GM12872 (cell line): Measurements from ENCODE around the gene PRKCQ.

ENCODE experiments used
- TF ChIP-seq, protein P1 (sequence below): IDR thresholded peaks from 3 replicates; pipeline ENCODE4 v1.5.1; 2011; ENCODE audit warnings: low read depth, mild to moderate bottlenecking, low read length, moderate library complexity; ENCODE audit not compliant: insufficient read depth

The PRKCQ gene

DNA sequence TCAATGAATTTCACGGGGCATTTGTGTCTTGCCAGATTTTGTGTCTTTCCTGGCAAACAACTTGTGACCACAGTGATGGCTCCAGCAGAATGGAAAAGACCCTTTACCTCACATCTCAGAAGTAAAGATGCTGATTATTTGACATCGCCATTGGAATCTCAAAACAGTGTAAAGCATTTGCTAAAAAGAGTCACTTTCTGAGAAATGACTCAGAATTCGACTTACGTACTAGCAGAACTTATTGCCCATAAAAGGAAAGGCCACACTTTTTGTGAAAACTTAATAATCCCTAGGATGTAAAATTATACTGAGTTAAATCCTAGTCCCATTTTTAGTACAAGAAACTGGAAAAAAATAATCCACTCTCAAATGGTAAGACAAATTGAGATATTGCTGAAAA, 35.9 kb upstream of the PRKCQ start:
- TF ChIP-seq, protein P1, sequence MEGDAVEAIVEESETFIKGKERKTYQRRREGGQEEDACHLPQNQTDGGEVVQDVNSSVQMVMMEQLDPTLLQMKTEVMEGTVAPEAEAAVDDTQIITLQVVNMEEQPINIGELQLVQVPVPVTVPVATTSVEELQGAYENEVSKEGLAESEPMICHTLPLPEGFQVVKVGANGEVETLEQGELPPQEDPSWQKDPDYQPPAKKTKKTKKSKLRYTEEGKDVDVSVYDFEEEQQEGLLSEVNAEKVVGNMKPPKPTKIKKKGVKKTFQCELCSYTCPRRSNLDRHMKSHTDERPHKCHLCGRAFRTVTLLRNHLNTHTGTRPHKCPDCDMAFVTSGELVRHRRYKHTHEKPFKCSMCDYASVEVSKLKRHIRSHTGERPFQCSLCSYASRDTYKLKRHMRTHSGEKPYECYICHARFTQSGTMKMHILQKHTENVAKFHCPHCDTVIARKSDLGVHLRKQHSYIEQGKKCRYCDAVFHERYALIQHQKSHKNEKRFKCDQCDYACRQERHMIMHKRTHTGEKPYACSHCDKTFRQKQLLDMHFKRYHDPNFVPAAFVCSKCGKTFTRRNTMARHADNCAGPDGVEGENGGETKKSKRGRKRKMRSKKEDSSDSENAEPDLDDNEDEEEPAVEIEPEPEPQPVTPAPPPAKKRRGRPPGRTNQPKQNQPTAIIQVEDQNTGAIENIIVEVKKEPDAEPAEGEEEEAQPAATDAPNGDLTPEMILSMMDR = no peak

DNA sequence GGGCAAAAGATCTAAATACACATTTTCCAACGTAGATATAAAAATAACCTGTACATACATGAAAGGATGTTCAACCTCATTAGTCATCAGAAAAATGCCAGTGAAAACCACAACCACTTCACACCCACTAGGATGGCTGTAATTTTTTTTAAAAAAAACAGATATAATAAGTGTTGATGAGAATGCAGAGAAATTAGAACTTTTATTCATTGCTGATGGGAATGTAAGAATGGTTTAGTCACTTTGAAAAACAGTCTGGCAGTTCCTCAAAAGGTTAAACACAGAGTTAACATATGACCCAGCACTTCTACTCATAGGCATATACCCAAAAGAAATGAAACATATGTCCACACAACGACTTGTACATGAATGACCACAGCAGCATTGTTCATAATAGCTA, 32.3 kb upstream of the PRKCQ start:
- TF ChIP-seq, protein P1 = no peak

DNA sequence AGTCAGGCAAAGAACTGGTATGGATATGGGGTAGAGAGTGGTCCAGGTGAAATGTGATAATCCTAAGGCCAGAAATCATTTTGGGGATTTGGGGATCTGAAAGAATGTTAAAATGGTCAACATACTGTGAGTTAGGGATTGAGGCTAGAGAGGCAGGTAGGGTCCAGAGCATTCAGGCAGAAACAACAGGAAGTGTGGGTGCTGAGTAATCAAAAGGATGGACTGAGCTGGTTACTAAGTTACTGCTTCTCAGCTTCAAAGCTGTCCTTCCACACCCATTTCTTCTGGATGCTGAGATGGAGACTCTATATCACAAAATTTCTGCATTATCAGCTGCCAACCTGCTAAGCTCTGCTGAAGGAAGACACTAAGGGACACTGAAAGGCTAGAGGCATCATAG, 30.6 kb upstream of the PRKCQ start:
- TF ChIP-seq, protein P1 = no peak

DNA sequence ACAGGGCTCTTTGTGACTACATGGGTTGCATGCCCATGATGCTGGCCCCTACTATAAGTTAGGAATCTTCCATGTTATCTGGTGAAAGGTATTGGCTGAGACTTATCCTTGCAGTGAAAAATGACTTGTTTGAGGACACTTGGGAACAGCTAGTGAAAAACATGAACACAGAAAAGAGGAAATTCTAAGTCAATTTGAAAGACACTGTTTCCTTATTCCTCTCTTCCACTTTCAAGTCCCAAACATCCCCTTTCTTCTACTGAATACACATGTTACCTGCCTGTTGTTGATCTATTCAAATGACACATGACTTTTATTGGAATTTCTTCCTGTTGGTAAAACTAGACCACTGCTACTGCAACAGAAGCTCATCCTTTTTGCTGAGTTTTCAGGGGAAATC, 29.5 kb upstream of the PRKCQ start:
- TF ChIP-seq, protein P1 = no peak

DNA sequence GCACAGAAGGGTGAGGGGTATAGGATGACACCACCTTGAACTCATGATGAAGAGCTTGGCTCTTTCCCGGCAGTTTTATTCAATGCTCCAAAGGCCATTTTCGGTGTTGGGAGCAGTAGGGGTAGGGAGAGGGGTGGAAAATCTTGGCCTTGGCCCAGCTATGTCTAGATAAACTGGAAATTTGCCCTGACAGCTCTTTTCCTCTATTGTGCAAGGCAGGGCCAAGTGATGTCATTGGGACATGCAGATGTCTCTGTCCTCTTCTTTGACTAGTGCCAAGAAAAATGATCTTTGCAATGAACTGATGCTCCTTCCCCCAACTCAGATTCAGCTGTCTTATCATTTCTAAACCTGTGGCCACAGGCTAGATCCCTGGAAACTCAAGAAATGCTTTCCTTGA, 27.7 kb upstream of the PRKCQ start:
- TF ChIP-seq, protein P1 = no peak

DNA sequence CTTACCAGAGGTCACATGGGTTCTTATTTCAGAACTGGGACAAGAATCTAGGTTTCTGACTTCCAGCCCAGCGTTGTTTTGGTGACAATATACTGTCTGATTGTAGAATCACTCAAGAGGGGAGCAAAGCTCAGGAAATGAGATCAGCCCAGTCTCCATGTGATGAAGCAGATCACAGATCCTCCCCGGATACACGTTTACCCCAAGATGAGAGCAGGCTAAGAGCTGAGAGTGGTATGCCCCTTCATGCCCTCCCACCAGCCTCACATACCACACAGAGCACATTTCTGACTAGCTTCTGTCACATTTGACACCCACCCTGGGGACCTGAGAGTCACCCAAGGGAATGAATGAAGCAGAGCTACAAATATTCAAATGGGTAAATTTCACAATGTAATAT, 27.1 kb upstream of the PRKCQ start:
- TF ChIP-seq, protein P1 = no peak

DNA sequence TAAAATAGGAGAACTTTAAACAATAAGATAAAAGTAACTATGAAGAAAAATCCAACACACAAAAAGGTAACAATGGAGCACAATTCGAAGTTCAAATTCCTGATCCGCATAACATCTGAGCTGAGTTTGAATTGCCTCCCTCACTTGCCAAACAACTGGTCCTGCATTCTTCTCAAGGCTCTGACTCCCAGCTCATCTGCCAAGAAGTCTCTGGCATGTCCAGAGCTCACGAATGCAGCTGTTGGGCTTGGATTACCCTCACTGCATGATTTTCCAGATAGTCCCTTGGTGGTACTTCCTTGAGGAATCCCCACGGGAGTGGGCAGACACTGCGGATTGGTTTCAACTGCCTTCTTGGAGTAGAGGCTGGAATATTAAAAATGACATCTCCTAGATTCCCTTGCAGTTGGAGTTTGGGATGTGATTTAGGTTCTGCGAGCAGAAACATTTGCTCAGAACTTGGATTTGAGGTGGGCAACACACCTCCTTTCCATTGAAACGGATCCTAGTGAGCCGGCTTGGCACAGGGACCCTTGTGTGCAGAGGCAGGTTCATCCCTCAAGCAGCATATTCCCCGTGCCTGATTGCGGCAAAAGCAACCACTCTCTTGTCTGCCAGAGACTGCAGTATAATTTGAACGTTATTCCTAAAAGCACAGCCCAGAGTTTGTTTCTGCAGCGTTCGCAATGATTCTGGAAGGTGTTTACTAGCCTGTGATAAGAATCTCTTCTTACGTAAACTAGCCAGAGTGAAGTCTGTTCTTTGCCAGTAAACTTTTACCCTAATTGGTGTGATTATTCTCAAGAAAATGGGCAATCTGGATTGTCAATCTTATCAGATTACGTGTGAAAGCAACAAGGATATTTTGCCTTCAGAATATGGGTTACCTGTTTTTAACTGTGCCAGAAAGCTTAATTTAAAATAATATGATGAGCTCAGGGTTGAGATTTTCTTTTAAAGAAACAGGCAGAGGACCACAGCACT, 23.4 kb upstream of the PRKCQ start:
- TF ChIP-seq, protein P1 = no peak
